Hepatocyte (in vitro differentiated cells): ENCODE measurements around the gene CITED4.

Experiments
- CTCF ChIP-seq: fragments of 200-600 bp; sonication (generic); IDR thresholded peaks from 2 replicates; pipeline ENCODE4 v1.5.1; 2016; ENCODE audit warnings: antibody characterized with exemption, mild to moderate bottlenecking; ENCODE audit not compliant: poor library complexity
- EZH2 ChIP-seq: fragments of 200-600 bp; sonication (generic); IDR thresholded peaks from 2 replicates; pipeline ENCODE4 v1.6.1; 2016; ENCODE audit warnings: antibody characterized with exemption, mild to moderate bottlenecking, borderline replicate concordance
- EZH2phosphoT487 ChIP-seq: fragments of 200-600 bp; sonication (generic); IDR thresholded peaks from one replicate; pipeline ENCODE4 v1.6.1; 2018; ENCODE audit warnings: antibody characterized with exemption, mild to moderate bottlenecking, low read depth, moderate library complexity; ENCODE audit not compliant: unreplicated experiment, severe bottlenecking

- TF ChIP-seq CTCF (no peak), EZH2phosphoT487 (no peak), EZH2 (no peak)
These were observed 40.9 kb upstream of the CITED4 start for GRCh38 chr1:40903106-40903505.
